Measurements from ENCODE around the gene PLA2G4D. TPM values are rescaled to one million over a fixed set of nuclear protein-coding genes. Genes with fewer than 3 reads are reported as not detected.
A peak's percentile ranks its signal among the peaks of the same experiment; 100 is the strongest.
"Not testable (repeated sequence)": the region's sequence is repeated elsewhere in the genome, so short reads cannot be mapped to it uniquely, and the experiment has no call there.

PLA2G4D gene
- total RNA-seq, 1 donor: not detected

DNA sequence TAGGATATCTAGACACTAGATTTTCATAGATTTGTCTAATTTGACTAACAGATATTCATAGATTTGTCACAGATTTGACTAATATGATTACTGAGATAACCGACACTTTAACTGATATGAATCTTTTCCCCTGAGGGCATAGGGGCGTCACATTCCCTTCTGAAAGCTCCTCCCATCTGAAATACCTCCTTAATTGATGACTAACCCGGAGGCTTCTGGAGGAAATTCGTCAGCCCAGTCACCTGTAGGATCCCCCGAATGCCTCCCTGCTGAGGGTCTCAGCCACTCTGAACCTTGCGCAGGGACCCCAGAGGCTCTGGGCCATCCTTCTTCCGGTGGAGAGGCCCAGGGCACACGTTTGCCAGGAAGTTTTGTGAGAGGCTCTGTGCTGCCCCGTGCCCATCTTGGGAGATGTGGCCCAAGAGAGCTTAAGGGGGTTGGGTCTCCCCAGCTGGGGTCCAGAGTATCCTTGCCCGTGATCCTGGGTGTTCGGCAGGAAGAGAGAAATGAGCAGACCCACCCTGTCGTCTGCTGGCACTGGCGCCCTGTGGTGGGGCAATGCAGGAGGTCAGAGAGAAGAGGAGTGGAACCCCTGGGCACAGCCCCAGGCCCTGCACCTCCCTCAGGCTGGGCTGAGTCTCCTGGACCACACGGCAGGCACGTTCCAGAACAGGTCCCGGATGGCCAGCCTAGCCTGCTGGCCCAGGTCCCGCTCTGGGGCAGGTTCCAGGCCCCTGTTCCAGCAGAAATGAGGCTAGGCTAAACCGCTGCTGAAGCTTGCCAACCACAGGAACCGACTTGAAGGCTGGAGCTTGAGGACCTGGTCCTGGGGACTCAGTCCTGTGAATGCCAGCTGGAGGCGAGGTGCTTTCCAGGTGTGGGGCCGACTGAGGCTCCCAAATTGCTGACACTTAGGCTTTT lies 1.7 kb downstream of the PLA2G4D start:
- no peak overlapping the region for H3K4me3 ChIP-seq (ENCODE audit: low read depth, low read length)
- no peak for TF ChIP-seq CTCF (IDR thresholded peaks at IDR 0.05; ENCODE audit: insufficient read depth, low read length)
- DNase-seq (ENCODE audit: low read depth): peak; percentile 38

DNA sequence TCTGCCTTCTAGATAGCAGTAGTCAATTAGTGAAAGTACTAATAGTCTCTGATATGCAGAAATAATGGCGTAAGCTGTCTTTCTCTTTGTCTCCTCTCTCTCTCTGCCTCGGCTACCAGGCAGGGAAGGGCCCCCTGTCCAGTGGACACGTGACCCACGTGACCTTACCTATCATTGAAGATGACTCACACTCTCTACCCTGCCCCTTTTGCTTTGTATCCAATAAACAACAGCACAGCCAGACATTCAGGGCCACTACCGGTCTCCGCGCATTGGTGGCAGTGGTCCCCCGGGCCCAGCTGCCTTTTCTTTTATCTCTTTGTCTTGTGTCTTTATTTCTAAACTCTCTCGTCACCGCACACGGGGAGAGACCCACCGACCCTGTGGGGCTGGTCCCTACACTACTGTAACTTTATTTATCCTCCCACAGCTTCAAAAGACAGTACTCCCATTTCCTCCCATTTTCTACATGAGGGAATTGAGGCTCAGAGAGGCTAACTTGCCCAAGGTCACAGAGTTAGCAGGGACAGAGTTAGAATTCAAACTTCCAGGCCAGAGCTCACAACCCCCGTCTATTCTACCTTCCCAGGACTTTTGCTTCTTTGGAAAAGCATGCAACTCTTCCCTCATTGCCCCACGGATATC lies 2.5 kb downstream of the PLA2G4D start:
- not testable (repeated sequence) for DNase-seq (ENCODE audit: low read depth); H3K4me3 ChIP-seq (ENCODE audit: low read depth, low read length)

- no peak for TF ChIP-seq CTCF (IDR thresholded peaks at IDR 0.05; ENCODE audit: insufficient read depth, low read length)
- H3K4me3 ChIP-seq (ENCODE audit: low read depth, low read length): no peak overlapping the region
- no peak for DNase-seq (ENCODE audit: low read depth)
Measured at GRCh38 chr15:42090781-42091180, 3.6 kb downstream of the PLA2G4D start.

- no peak for TF ChIP-seq CTCF (IDR thresholded peaks at IDR 0.05; ENCODE audit: insufficient read depth, low read length)
- no peak overlapping the region for H3K4me3 ChIP-seq (ENCODE audit: low read depth, low read length)
- DNase-seq (ENCODE audit: low read depth): no peak
Measured at GRCh38 chr15:42090370-42090769, 4.0 kb downstream of the PLA2G4D start.

- no peak for DNase-seq (ENCODE audit: low read depth)
- H3K4me3 ChIP-seq (ENCODE audit: low read depth, low read length): no peak overlapping the region
- no peak for TF ChIP-seq CTCF (IDR thresholded peaks at IDR 0.05; ENCODE audit: insufficient read depth, low read length)
Measured at GRCh38 chr15:42089942-42090341, 4.4 kb downstream of the PLA2G4D start.

DNA sequence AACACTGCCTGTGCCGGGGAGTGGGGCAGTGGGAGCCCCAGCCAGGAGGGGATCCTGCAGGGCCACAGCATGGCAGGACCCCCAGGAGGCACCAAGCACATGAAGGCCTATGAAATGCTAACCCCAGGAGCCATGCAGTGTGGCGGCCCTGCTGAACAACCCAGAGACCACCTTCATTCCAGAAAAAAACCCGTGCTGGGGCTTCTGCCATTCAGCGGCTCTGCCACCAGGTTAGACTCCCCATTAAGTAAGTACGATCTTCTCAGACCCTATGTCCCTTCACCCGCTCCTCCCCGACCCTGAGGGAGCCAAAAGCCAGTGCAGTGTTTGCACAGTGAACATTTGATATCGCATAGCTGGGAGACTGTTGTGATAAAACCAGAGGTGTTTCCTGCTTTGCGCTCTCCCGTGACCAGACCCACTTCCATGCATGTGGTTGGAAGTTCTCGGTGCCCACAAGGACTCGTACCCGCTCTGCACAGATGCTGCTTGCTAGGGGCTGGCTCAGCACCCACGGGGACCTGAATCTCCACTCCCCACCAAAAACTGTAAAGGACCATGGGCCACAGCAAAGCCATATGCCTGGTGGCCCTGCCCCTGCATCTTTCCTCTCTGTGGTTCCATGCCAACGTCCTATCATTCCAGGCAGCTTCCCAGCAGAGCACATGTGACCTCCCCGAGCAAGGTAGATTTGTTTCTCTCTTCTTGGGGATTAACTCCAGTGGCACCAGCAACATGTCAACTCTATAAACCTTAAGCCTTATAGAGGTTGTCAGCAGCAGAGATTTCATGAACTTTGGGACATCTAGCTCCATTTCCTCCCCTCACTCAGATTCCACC lies 5.3 kb downstream of the PLA2G4D start:
- no peak for DNase-seq (ENCODE audit: low read depth)
- H3K4me3 ChIP-seq (ENCODE audit: low read depth, low read length): no peak overlapping the region
- no peak for TF ChIP-seq CTCF (IDR thresholded peaks at IDR 0.05; ENCODE audit: insufficient read depth, low read length)
